HG03558 (cell line): ENCODE measurements around the gene MRPS5.
"Not testable (repeated sequence)": the region's sequence is repeated elsewhere in the genome, so short reads cannot be mapped to it uniquely, and the experiment has no call there.

Experiments
- ATAC-seq: cut with Tn5 transposase; IDR thresholded peaks from one replicate; pipeline ENCODE4 v1.9.1; 2021; ENCODE audit warnings: moderate number of reproducible peaks; ENCODE audit not compliant: unreplicated experiment; ENCODE audit errors: extremely low read depth

Gene MRPS5

GRCh38 chr2:95098273-95098672, 23.3 kb downstream of the MRPS5 start:
- ATAC-seq: not testable (repeated sequence)

GRCh38 chr2:95091885-95092555, 29.6 kb downstream of the MRPS5 start:
- no peak for ATAC-seq

- no peak for ATAC-seq
Observed at GRCh38 chr2:95087379-95087778, 34.2 kb downstream of the MRPS5 start.

- no peak for ATAC-seq
Observed at GRCh38 chr2:95086017-95086416, 35.6 kb downstream of the MRPS5 start.

GRCh38 chr2:95082477-95082876, 39.1 kb downstream of the MRPS5 start:
- no peak for ATAC-seq

GRCh38 chr2:95079199-95079683, 42.4 kb downstream of the MRPS5 start:
- no peak for ATAC-seq

- no peak for ATAC-seq
Observed at GRCh38 chr2:95077861-95078603, 43.6 kb downstream of the MRPS5 start.

GRCh38 chr2:95077530-95077825, 44.1 kb downstream of the MRPS5 start:
- ATAC-seq: no peak

GRCh38 chr2:95076705-95077529, 44.7 kb downstream of the MRPS5 start:
- no peak for ATAC-seq

GRCh38 chr2:95075440-95076132, 46.0 kb downstream of the MRPS5 start:
- no peak for ATAC-seq

- no peak for ATAC-seq
Observed at GRCh38 chr2:95074663-95075439, 46.8 kb downstream of the MRPS5 start.

- no peak for ATAC-seq
Observed at GRCh38 chr2:95073856-95074662, 47.5 kb downstream of the MRPS5 start.

- no peak for ATAC-seq
Observed at GRCh38 chr2:95072424-95072823, 49.2 kb downstream of the MRPS5 start.

- ATAC-seq: no peak
Observed at GRCh38 chr2:95071856-95072255, 49.8 kb downstream of the MRPS5 start.

GRCh38 chr2:95069465-95069864, 52.1 kb downstream of the MRPS5 start:
- ATAC-seq: no peak

GRCh38 chr2:95068256-95068655, 53.4 kb downstream of the MRPS5 start:
- no peak for ATAC-seq

- ATAC-seq: peak; percentile 79
Observed at GRCh38 chr2:95063086-95063958, 58.3 kb downstream of the MRPS5 start.
